Measurements from ENCODE around the gene CRYAA. TPM values are rescaled to one million over a fixed set of nuclear protein-coding genes. Genes with fewer than 3 reads are reported as not detected.

Gene CRYAA
- polyA plus RNA-seq, 3 donors = not detected

DNA sequence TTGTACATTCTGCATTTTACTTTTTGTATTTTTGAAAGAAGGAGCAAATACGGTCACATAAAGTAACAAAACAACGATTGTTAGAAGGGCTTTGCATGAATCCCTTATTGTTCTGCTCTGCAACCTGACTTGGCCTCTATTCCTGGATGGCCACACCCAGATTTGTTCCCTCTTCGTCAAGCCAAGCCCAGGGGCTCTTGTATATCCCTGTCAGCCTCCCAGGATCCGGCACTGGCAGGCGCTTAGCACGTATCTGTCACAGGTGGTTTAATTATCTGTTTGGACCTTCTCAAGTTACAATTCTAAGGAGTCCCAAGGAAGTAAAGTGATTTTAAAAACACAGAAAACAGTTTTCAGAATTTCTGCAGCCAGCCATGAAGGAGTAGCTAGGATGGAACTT, 28.0 kb downstream of the CRYAA start:
- H3K4me1 Mint-ChIP-seq = peaks cover 13% of the 10 kb centered on the region
- Histone ChIP-seq H2AFZ (ENCODE audit: insufficient read depth, low read depth, low read length, poor library complexity, severe bottlenecking) (no peak overlapping the region), H3K27me3 (ENCODE audit: control insufficient read depth in 2 of 2, insufficient read depth in 2 of 2, low read length in 2 of 2) (no peaks in the 10 kb centered on the region), H3K4me2 (replicated peaks; ENCODE audit: extremely low read depth, low read length, poor library complexity, severe bottlenecking) (no peak overlapping the region), H4K20me1 (ENCODE audit: insufficient read depth, low read length) (no peaks in the 10 kb centered on the region), H3K9me3 (replicated peaks in 1 of 2; ENCODE audit: control insufficient read depth in 1 of 2, insufficient read depth in 1 of 2, low read length in 2 of 2) (peaks cover 11% of the 10 kb centered on the region in 2 donors), H3K79me2 (ENCODE audit: insufficient read depth, low read length) (no peaks in the 10 kb centered on the region), H3K4me3 (replicated peaks in 1 of 3; ENCODE audit: low read depth in 2 of 3, low read length in 3 of 3) (no peak overlapping the region), H3K36me3 (replicated peaks in 1 of 2; ENCODE audit: control insufficient read depth in 1 of 2, insufficient read depth in 2 of 2, low read length in 2 of 2) (no peaks in the 10 kb centered on the region), H3K27ac (ENCODE audit: low read depth in 1 of 2, low read length in 2 of 2) (no peak overlapping the region), H3K4me1 (ENCODE audit: control insufficient read depth in 1 of 2, insufficient read depth in 2 of 2, low read length in 2 of 2) (peaks cover 12 to 13% of the 10 kb centered on the region in 2 donors), H3K9ac (ENCODE audit: insufficient read depth, low read length, poor library complexity, severe bottlenecking) (no peak overlapping the region)
- peaks cover 8 to 30% (median 26%) of the 10 kb centered on the region in 7 donors for H3K9me3 Mint-ChIP-seq
- no peak overlapping the region for H3K4me3 Mint-ChIP-seq
- intact Hi-C loops (cut with micrococcal nuclease) = no loop called here
- no peak for DNase-seq
- WGBS (ENCODE audit: insufficient coverage) = 97% methylated on average over 5 of the region's 6 CpGs
- H3K36me3 Mint-ChIP-seq = no peaks in the 10 kb centered on the region
- no peak overlapping the region for H3K27ac Mint-ChIP-seq
- TF ChIP-seq CTCF (IDR thresholded peaks at IDR 0.05) = no peak
- H3K27me3 Mint-ChIP-seq (ENCODE audit: low read depth in 3 of 3) = peaks cover 7 to 13% (median 12%) of the 10 kb centered on the region in 3 donors

- Mint-ChIP-seq H3K4me3 (no peak overlapping the region), H3K27ac (no peak overlapping the region), H3K9me3 (peaks cover 13 to 39% (median 34%) of the 10 kb centered on the region in 7 donors), H3K27me3 (ENCODE audit: low read depth in 3 of 3) (peaks cover 3 to 11% (median 6%) of the 10 kb centered on the region in 3 donors), H3K36me3 (no peaks in the 10 kb centered on the region), H3K4me1 (peaks cover 13% of the 10 kb centered on the region)
- H3K4me3 ChIP-seq (replicated peaks in 1 of 3; ENCODE audit: low read depth in 2 of 3, low read length in 3 of 3) = no peak overlapping the region
- H3K9ac ChIP-seq (ENCODE audit: insufficient read depth, low read length, poor library complexity, severe bottlenecking) = no peak overlapping the region
- no peak overlapping the region for H2AFZ ChIP-seq (ENCODE audit: insufficient read depth, low read depth, low read length, poor library complexity, severe bottlenecking)
- WGBS (ENCODE audit: insufficient coverage) = no CpG with 5 or more reads among the region's 2 CpGs
- no peak for TF ChIP-seq CTCF (IDR thresholded peaks at IDR 0.05)
- no peaks in the 10 kb centered on the region for H3K79me2 ChIP-seq (ENCODE audit: insufficient read depth, low read length)
- no peak overlapping the region for H3K27ac ChIP-seq (ENCODE audit: low read depth in 1 of 2, low read length in 2 of 2)
- peaks cover 12 to 13% of the 10 kb centered on the region in 2 donors for H3K4me1 ChIP-seq (ENCODE audit: control insufficient read depth in 1 of 2, insufficient read depth in 2 of 2, low read length in 2 of 2)
- intact Hi-C loops (cut with micrococcal nuclease) = no loop called here
- H3K4me2 ChIP-seq (replicated peaks; ENCODE audit: extremely low read depth, low read length, poor library complexity, severe bottlenecking) = no peak overlapping the region
- H4K20me1 ChIP-seq (ENCODE audit: insufficient read depth, low read length) = no peaks in the 10 kb centered on the region
- DNase-seq = no peak
- no peaks in the 10 kb centered on the region for H3K36me3 ChIP-seq (replicated peaks in 1 of 2; ENCODE audit: control insufficient read depth in 1 of 2, insufficient read depth in 2 of 2, low read length in 2 of 2)
- peaks cover 12 to 23% of the 10 kb centered on the region in 2 donors for H3K9me3 ChIP-seq (replicated peaks in 1 of 2; ENCODE audit: control insufficient read depth in 1 of 2, insufficient read depth in 1 of 2, low read length in 2 of 2)
- H3K27me3 ChIP-seq (ENCODE audit: control insufficient read depth in 2 of 2, insufficient read depth in 2 of 2, low read length in 2 of 2) = no peaks in the 10 kb centered on the region
Measured at GRCh38 chr21:43198376-43198775, 29.6 kb downstream of the CRYAA start.
